ENCODE data around the gene RAI1.

The RAI1 gene

GRCh38 chr17:17820046-17820445, 138.8 kb downstream of the RAI1 start:
- DNase-seq: no peak

- DNase-seq: no peak
Observed at GRCh38 chr17:17820463-17821158, 139.4 kb downstream of the RAI1 start.

- DNase-seq: no peak
Observed at GRCh38 chr17:17822189-17822588, 140.9 kb downstream of the RAI1 start.

GRCh38 chr17:17822616-17823015, 141.4 kb downstream of the RAI1 start:
- DNase-seq: no peak

- peak; percentile 82 for DNase-seq
Observed at GRCh38 chr17:17823433-17824118, 142.3 kb downstream of the RAI1 start.

- DNase-seq: no peak
Observed at GRCh38 chr17:17824119-17824782, 143.0 kb downstream of the RAI1 start.

- no peak for DNase-seq
Observed at GRCh38 chr17:17824783-17825614, 143.7 kb downstream of the RAI1 start.

- no peak for DNase-seq
Observed at GRCh38 chr17:17826342-17826713, 145.1 kb downstream of the RAI1 start.

GRCh38 chr17:17826942-17827785, 145.9 kb downstream of the RAI1 start:
- DNase-seq: no peak

- no peak for DNase-seq
Observed at GRCh38 chr17:17827826-17828621, 146.8 kb downstream of the RAI1 start.

- DNase-seq: no peak
Observed at GRCh38 chr17:17830269-17830567, 149.0 kb downstream of the RAI1 start.

- DNase-seq: no peak
Observed at GRCh38 chr17:17830740-17831207, 149.5 kb downstream of the RAI1 start.

GRCh38 chr17:17831208-17832031, 150.2 kb downstream of the RAI1 start:
- DNase-seq: no peak

GRCh38 chr17:17832032-17832363, 150.7 kb downstream of the RAI1 start:
- DNase-seq: no peak

GRCh38 chr17:17833658-17834357, 152.6 kb downstream of the RAI1 start:
- DNase-seq: no peak

- DNase-seq: no peak
Observed at GRCh38 chr17:17834974-17835373, 153.7 kb downstream of the RAI1 start.

GRCh38 chr17:17835415-17836249, 154.4 kb downstream of the RAI1 start:
- DNase-seq: no peak

GRCh38 chr17:17836250-17836817, 155.1 kb downstream of the RAI1 start:
- DNase-seq: peak; percentile 81

Measured in NCI-H2107 (cell line).